H4 (cell line): ENCODE data around the gene PTPRA. TPM values are rescaled to one million over a fixed set of nuclear protein-coding genes. Genes with fewer than 3 reads are reported as not detected.

ENCODE experiments used
- DNase-seq: peaks from one replicate; pipeline ENCODE4 v3.0.0-alpha.2; 2015; ENCODE audit warnings: low spot score
- total RNA-seq: library from RNA; depleted of rRNA; stranded (reverse); fragments of >200 nt; shearing (Covaris generic); gene quantifications from 2 replicates; pipeline ENCODE4 v1.2.3, GENCODE V29; 2014

PTPRA gene
- total RNA-seq, 1 experiment from 2014 or later = 30.1 TPM

DNA sequence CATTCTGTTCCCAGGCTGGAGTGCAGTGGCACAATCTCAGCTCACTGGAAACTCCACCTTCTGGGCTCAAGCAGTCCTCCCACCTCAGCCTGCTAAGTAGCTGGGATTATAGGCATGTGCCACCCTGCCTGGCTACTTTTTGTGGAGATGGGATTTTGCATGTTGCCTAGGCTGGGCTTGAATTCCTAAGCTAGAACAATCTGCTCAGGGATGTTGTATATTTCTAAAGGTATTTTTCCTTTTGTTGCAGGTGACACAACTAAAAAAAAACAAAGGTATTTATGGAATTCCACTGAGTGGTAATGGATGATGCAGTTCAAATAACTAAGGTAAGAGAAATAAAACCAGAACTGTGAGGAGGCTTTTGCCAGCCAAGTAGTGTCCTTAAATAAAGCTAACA, 49.7 kb downstream of the PTPRA start:
- no peak for DNase-seq

GRCh38 chr20:2930538-2930937, 57.3 kb downstream of the PTPRA start:
- DNase-seq = no peak

- DNase-seq = no peak
Measured at GRCh38 chr20:2932498-2932897, 59.2 kb downstream of the PTPRA start.

GRCh38 chr20:2937902-2938301, 64.6 kb downstream of the PTPRA start:
- DNase-seq = no peak

DNA sequence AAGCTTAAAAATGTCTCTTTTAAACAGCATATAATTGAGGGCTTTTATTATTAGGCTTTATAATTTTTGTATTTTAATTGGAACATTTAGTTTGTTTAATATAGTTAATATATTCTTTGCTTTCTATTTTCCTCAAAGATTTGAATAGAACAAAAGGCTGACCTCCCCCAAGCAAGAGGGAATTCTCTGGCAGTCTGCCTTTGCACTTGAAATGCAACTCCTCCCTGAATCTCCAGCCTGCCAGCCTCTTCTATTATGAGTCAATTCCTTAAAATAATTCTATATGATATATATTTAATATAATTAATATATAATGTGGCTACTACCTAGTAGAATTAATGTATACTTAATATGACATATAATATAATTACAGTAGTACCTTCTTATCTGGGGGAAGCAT, 69.2 kb downstream of the PTPRA start:
- DNase-seq = no peak

GRCh38 chr20:2946988-2947961, 74.0 kb downstream of the PTPRA start:
- DNase-seq = no peak

DNA sequence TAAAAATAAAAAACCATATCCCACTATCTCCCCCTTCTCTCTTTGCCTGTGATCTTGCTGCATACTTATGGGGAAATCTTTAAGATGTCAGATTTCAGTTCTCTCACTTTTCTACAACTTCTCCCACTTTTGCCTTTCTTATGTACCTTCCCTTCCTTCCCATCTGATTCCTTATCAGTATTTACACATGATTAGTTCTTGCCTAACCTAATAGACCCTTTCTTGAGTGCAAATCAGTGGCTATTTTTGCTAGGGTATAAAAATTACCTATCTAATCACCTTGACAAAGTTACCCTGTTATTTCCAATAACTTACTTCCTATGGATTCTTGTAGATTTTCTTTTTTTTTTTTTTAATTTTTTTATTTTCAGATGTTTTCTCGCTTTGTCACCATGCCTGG, 75.7 kb downstream of the PTPRA start:
- DNase-seq = no peak

- no peak for DNase-seq
Measured at GRCh38 chr20:2952766-2953165, 79.5 kb downstream of the PTPRA start.

- no peak for DNase-seq
Measured at GRCh38 chr20:2955257-2955970, 82.1 kb downstream of the PTPRA start.

- DNase-seq = no peak
Measured at GRCh38 chr20:2956480-2956879, 83.2 kb downstream of the PTPRA start.

DNA sequence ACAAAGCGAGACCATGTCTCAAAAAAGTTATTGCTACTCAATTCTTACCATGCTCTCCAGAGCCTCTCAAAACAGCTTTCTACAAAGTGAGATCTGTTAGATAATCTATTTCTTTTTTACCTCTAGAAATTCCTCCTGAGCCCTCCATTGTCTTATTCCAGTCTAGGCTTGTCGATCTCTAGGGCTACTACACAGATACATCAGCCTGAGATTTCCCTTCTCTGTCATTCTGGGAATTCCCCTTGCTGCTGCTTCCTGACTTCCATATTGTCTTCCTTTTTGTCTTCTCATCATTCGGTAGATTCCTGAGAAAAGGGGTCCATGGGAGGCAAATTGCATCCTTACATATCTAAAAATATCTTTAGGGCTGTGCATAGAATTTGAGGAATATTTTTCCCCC, 94.6 kb downstream of the PTPRA start:
- no peak for DNase-seq

DNA sequence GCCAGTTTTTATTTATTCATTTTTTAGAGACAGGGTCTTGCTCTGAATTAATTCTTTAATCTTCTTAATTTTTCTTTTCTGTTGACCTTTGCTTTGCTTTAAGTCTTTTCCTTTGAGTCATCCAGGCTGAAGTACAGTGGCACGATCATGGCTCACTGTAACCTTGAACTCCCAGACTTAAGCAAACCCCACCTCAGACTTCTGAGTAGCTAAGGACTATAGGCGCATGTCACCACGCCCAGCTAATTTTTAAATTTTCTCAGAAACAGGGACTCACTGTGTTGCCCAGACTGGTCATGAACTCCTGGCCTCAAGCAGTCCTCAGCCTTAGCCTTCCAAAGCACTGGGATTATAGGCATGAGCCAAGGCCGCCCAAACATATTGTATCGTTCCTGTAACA, 98.8 kb downstream of the PTPRA start:
- no peak for DNase-seq

GRCh38 chr20:2973574-2973973, 100.3 kb downstream of the PTPRA start:
- no peak for DNase-seq

DNA sequence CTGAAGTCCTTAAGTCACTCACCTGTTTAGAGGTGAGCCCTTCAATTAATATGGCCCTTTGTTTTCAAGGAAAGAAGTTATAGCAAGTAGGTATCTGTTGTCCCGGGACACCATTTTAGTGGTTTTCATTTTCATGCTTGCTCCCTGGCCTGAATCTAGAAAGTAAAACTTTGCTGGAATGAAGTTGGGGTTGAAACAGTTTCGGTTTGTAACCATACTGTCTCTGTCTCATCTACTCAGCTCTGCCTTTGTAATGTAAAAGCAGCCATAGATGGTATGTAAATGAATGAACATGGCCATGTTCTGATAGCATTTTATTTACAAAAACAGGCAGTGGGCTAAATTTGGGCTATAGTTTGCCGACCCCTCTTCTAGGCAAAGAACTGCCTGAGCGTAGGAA, 105.2 kb downstream of the PTPRA start:
- DNase-seq = no peak

DNA sequence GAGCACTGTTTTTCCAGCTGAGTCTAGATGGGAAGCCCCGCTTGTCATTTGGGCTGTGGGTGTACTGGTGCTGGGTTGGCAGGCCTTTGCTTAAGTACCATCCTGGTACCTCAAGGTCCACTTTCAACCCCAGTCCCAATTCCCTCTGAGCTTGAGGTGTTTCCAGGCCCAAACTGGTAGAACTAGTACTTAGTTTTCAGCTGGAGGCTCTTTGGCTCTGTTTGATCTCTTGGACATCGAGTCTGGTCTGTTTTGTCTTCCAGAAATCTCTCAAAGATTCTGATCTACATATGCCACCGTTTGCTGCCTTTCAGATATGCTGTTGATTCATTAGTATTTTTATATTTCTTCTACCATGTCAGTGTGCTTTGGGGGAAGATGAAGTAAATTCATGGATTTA, 108.4 kb downstream of the PTPRA start:
- DNase-seq = no peak

- DNase-seq = no peak
Measured at GRCh38 chr20:2983508-2983907, 110.2 kb downstream of the PTPRA start.

GRCh38 chr20:2984028-2984501, 110.8 kb downstream of the PTPRA start:
- DNase-seq = no peak

- DNase-seq = no peak
Measured at GRCh38 chr20:2984956-2985661, 111.8 kb downstream of the PTPRA start.

DNA sequence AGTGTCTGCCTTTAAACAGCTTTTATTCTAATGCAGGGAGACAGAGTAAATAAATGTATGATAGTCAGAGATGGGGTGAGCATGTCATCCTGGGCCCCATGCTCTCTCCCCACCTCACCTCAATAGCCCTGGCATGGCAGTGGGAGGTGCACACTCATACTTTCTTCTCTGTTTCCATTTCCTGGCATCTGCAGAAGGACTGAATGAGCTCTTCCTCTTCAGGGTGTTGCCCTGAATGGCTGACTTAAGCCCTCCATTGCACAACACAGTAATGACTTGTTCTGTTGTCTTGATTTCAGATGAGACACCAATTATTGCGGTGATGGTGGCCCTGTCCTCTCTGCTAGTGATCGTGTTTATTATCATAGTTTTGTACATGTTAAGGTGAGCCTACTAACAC, 113.2 kb downstream of the PTPRA start:
- no peak for DNase-seq

DNA sequence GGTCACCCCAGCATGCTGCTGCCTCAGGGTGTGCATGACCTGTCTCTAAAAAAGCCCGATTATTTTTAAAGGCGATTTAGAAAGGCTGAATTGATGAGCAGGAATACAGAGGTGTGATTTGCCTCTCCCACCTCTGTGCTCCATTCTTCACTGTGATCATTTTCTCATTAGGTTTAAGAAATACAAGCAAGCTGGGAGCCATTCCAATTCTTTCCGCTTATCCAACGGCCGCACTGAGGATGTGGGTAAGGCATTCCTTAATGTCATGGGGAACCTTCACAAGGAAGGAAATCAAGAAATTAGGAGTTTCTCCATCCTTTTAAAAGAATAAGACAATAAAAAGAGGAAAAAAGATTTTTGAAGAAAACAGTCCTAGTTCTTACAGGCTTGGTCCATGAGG, 114.6 kb downstream of the PTPRA start:
- no peak for DNase-seq

DNA sequence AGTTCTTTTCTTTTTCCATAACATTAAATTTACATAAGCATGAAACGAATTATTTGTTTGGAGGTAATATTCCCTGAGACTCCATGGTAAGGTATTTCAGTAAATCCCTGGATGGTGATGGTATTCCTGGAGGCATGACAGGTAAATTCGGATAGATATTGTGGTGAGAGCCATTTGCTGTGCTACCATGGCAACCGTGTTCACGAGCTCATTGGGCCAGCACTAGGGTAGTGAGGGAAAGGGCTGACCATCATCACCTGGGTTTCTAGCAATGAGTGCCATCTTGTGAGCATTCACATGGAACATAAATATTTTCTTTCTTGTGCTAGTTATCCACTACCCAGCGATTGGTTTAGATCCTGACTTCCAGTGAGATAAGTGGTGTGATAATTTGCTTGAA, 118.3 kb downstream of the PTPRA start:
- no peak for DNase-seq

- no peak for DNase-seq
Measured at GRCh38 chr20:2993250-2993649, 120.0 kb downstream of the PTPRA start.
